Measurements from ENCODE around the gene NTSR1.

Gene NTSR1

GRCh38 chr20:62787321-62787720 is 78.7 kb downstream of the NTSR1 start:
- peak; percentile 59 for DNase-seq (ENCODE audit: low read depth)

- DNase-seq (ENCODE audit: low read depth): no peak
Measured at GRCh38 chr20:62787866-62788265, 79.2 kb downstream of the NTSR1 start.

GRCh38 chr20:62788607-62789006 is 80.0 kb downstream of the NTSR1 start:
- no peak for DNase-seq (ENCODE audit: low read depth)

- no peak for DNase-seq (ENCODE audit: low read depth)
Measured at GRCh38 chr20:62790075-62790474, 81.4 kb downstream of the NTSR1 start.

GRCh38 chr20:62791301-62792181 is 82.9 kb downstream of the NTSR1 start:
- DNase-seq (ENCODE audit: low read depth): peak; percentile 83

GRCh38 chr20:62792182-62792939 is 83.7 kb downstream of the NTSR1 start:
- no peak for DNase-seq (ENCODE audit: low read depth)

GRCh38 chr20:62792940-62793756 is 84.5 kb downstream of the NTSR1 start:
- no peak for DNase-seq (ENCODE audit: low read depth)

- no peak for DNase-seq (ENCODE audit: low read depth)
Measured at GRCh38 chr20:62793757-62794006, 85.0 kb downstream of the NTSR1 start.

GRCh38 chr20:62794007-62794724 is 85.5 kb downstream of the NTSR1 start:
- DNase-seq (ENCODE audit: low read depth): peak; percentile 89

GRCh38 chr20:62795023-62795761 is 86.6 kb downstream of the NTSR1 start:
- peak; percentile 40 for DNase-seq (ENCODE audit: low read depth)

GRCh38 chr20:62796699-62797491 is 88.3 kb downstream of the NTSR1 start:
- no peak for DNase-seq (ENCODE audit: low read depth)

- DNase-seq (ENCODE audit: low read depth): no peak
Measured at GRCh38 chr20:62797671-62798532, 89.3 kb downstream of the NTSR1 start.

GRCh38 chr20:62799036-62799435 is 90.4 kb downstream of the NTSR1 start:
- DNase-seq (ENCODE audit: low read depth): no peak

GRCh38 chr20:62799459-62799858 is 90.8 kb downstream of the NTSR1 start:
- DNase-seq (ENCODE audit: low read depth): no peak

GRCh38 chr20:62799873-62800272 is 91.2 kb downstream of the NTSR1 start:
- DNase-seq (ENCODE audit: low read depth): no peak

- DNase-seq (ENCODE audit: low read depth): no peak
Measured at GRCh38 chr20:62800314-62801259, 92.0 kb downstream of the NTSR1 start.

GRCh38 chr20:62801284-62802010 is 92.8 kb downstream of the NTSR1 start:
- no peak for DNase-seq (ENCODE audit: low read depth)
